Esophagus muscularis mucosa (tissue), 4 donors: ENCODE measurements around the gene THSD4. TPM values are rescaled to one million over a fixed set of nuclear protein-coding genes. Genes with fewer than 3 reads are reported as not detected.

Source experiments
- DNase-seq: peaks from one replicate; pipeline ENCODE4 v3.0.0-alpha.2; 2017; ENCODE audit errors: extremely low spot score
- H3K27ac ChIP-seq, 4 donors: fragments of 200-600 bp; sonication (generic); replicated peaks in 1 of 4; 1 replicate in 3 of 4; 2 replicates in 1 of 4; pipeline ENCODE4 v1.5.1; 2016 to 2019; ENCODE audit warnings: mild to moderate bottlenecking in 1 of 4
- H3K27me3 ChIP-seq, 4 donors: fragments of 200-600 bp; sonication (generic); one replicate each; pipeline versions ENCODE4 v1.5.1 to v1.6.0; 2016 to 2019
- H3K36me3 ChIP-seq, 4 donors: fragments of 200-600 bp; sonication (generic); one replicate each; pipeline ENCODE4 v1.5.1; 2016 to 2019
- H3K4me1 ChIP-seq, 4 donors: fragments of 200-600 bp; sonication (generic); one replicate each; pipeline ENCODE4 v1.5.1; 2016 to 2019
- H3K4me3 ChIP-seq, 4 donors: fragments of 200-600 bp; sonication (generic); 1 replicate in 2 of 4; 2 replicates in 2 of 4; pipeline ENCODE4 v1.5.1; 2016 to 2019; ENCODE audit warnings: mild to moderate bottlenecking in 4 of 4, moderate library complexity in 1 of 4
- H3K9me3 ChIP-seq, 4 donors: fragments of 200-600 bp; sonication (generic); 1 replicate in 3 of 4; 2 replicates in 1 of 4; pipeline ENCODE4 v1.5.1; 2016 to 2019
- CTCF ChIP-seq, 3 experiments: fragments of 200-600 bp in 2 of 3; fragments of 450-650 bp in 1 of 3; sonication (generic) in 2 of 3; IDR thresholded peaks; one replicate each; pipeline ENCODE4 v1.5.1; 2017 to 2019; ENCODE audit warnings: antibody characterized with exemption in 3 of 3, mild to moderate bottlenecking in 2 of 3, moderate library complexity in 1 of 3
- EP300 ChIP-seq: sonication (generic); formaldehyde crosslinking; IDR thresholded peaks from one replicate; pipeline ENCODE4 v1.6.1; 2017; ENCODE audit warnings: antibody characterized with exemption
- POLR2A ChIP-seq: fragments of 450-650 bp; IDR thresholded peaks from one replicate; pipeline ENCODE4 v1.6.1; 2017; ENCODE audit warnings: antibody characterized with exemption, moderate library complexity, mild to moderate bottlenecking, low read depth
- POLR2AphosphoS5 ChIP-seq, 2 donors: sonication (generic); formaldehyde crosslinking; IDR thresholded peaks; one replicate each; pipeline ENCODE4 v1.6.1; 2017; ENCODE audit warnings: antibody characterized with exemption in 2 of 2
- WGBS: methylation state at CpG from one replicate; pipeline ENCODE4 v1.1.5; 2018; 5-methylcytosine and 5-hydroxymethylcytosine counted together
- intact Hi-C: fragments of 100-400 bp; cut with DNase I; formaldehyde crosslinking; loops from one replicate; pipeline ENCODE4 v1.15.1; 2023
- total RNA-seq, 4 donors: library from RNA; depleted of rRNA; stranded (reverse); fragments of >200 nt; gene quantifications; one replicate each; pipeline versions ENCODE4 v1.1.0 to v1.2.1, GENCODE V29; 2016

The THSD4 gene
- total RNA-seq, 4 donors from 2014 or later: 3.2 to 6.6 (median 5.6) TPM

DNA sequence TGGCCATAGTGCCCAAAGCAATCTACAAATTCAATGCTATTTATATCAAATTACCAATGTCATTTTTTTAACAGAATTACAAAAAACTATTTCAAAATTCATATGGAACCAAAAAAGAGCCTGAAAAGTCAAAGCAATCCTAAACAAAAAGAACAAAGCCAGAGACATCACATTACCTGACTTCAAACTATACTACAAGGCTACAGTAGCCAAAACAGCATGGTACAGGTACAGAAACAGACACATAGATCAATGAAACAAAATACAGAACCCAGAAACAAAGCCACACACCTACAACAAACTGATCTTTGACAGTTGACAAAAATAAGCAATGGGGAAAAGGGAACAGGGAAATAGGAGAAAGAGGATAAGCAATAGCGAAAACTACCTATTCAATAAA, 26.6 kb upstream of the THSD4 start:
- 92% methylated on average over 1 of the region's 1 CpG for WGBS
- intact Hi-C loops: no loop called here
- TF ChIP-seq EP300: no peak
- no peak for TF ChIP-seq CTCF (IDR thresholded peaks at IDR 0.05)
- TF ChIP-seq POLR2A: no peak
- no peak for TF ChIP-seq POLR2AphosphoS5 (IDR thresholded peaks at IDR 0.05)

DNA sequence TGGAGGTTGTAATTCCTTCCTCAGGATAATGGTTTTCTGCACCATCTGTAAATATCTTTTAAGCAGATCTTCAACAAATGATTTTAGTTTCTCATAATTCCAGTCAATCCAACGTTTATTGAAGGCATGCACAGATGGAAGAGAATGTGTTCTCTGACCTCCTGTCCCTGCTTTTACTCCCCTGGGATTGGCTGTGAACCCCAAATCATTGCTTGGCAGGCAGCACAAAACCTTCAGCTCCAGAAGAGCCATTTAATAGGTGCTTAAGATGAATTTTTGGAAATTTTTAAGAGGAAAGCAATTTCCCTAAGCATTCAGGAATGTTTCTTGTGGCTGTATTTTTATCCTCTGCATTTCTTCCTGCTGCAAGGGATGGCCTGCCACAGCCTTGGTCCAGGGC, 25.5 kb upstream of the THSD4 start:
- H3K4me3 ChIP-seq: no peak overlapping the region
- H3K4me1 ChIP-seq: no peaks in the 10 kb centered on the region
- intact Hi-C loops: no loop called here
- peaks cover 0 to 11% (median 0%) of the 10 kb centered on the region in 4 donors for H3K27me3 ChIP-seq
- 32% methylated on average over 1 of the region's 1 CpG for WGBS
- no peaks in the 10 kb centered on the region for H3K36me3 ChIP-seq
- peak; percentile 75 for DNase-seq
- TF ChIP-seq POLR2A (no peak), POLR2AphosphoS5 (IDR thresholded peaks at IDR 0.05) (no peak), CTCF (IDR thresholded peaks at IDR 0.05) (no peak), EP300 (no peak)
- H3K9me3 ChIP-seq: peaks cover 0 to 7% (median 0%) of the 10 kb centered on the region in 4 donors
- no peak overlapping the region for H3K27ac ChIP-seq

More for the DNA sequence above, 26.6 kb upstream of the THSD4 start:
- Histone ChIP-seq H3K36me3 (no peaks in the 10 kb centered on the region), H3K4me1 (no peaks in the 10 kb centered on the region), H3K27ac (no peak overlapping the region), H3K9me3 (peaks cover 0 to 7% (median 0%) of the 10 kb centered on the region in 4 donors), H3K27me3 (peaks cover 0 to 15% (median 0%) of the 10 kb centered on the region in 4 donors), H3K4me3 (no peak overlapping the region)
- DNase-seq: no peak

- TF ChIP-seq POLR2A (no peak), EP300 (no peak), CTCF (IDR thresholded peaks at IDR 0.05) (no peak), POLR2AphosphoS5 (IDR thresholded peaks at IDR 0.05) (no peak)
Observed at GRCh38 chr15:71091601-71092000, 23.7 kb upstream of the THSD4 start.

DNA sequence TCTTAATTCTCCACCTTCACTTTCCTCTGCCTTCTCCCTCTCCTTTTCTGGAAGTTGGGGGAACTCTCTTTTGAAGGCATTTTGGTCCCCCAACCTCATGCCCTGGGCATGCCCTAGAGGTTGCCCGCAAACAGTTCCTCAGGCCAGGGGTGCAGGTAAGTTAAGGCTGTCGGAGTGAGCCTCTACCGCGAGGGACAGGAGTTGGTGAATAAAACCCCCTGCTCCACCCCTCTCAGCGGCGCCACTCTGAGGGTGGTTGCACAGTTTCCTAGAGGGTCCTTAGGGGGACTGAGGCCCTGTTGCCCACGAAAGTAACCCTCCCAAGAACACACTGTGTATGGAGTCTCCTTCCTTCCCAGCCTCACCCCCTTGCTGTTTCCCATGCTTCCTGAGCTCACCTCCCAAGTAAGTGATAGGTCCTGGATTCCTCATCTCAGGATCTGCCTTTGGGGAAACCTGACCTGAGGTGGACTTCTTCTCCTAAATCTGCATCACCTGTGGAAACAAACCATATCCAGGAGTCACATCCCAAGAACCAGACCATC, 23.1 kb upstream of the THSD4 start:
- intact Hi-C loops: no loop called here
- Histone ChIP-seq H3K4me3 (no peak overlapping the region), H3K36me3 (no peaks in the 10 kb centered on the region), H3K9me3 (peaks cover 0 to 7% (median 0%) of the 10 kb centered on the region in 4 donors), H3K27ac (no peak overlapping the region), H3K27me3 (peaks cover 0 to 5% (median 0%) of the 10 kb centered on the region in 4 donors), H3K4me1 (no peaks in the 10 kb centered on the region)
- 94% methylated on average over 7 of the region's 7 CpGs for WGBS
- peak; percentile 62 for DNase-seq
- TF ChIP-seq CTCF (IDR thresholded peaks at IDR 0.05): no peak
- TF ChIP-seq POLR2AphosphoS5 (IDR thresholded peaks at IDR 0.05): no peak
- TF ChIP-seq POLR2A: no peak
- TF ChIP-seq EP300: no peak

More at GRCh38 chr15:71091601-71092000, 23.7 kb upstream of the THSD4 start:
- Histone ChIP-seq H3K4me3 (no peak overlapping the region), H3K27me3 (peaks cover 0 to 5% (median 0%) of the 10 kb centered on the region in 4 donors), H3K36me3 (no peaks in the 10 kb centered on the region), H3K9me3 (peaks cover 0 to 7% (median 0%) of the 10 kb centered on the region in 4 donors), H3K27ac (no peak overlapping the region), H3K4me1 (no peaks in the 10 kb centered on the region)
- 80% methylated on average over 1 of the region's 1 CpG for WGBS
- DNase-seq: no peak
- intact Hi-C loops: no loop called here
